Mesenchymal stem cell (in vitro differentiated cells and primary cell): ENCODE results near the gene MAP4K4.

Experiments used
- DNase-seq: peaks from one replicate; pipeline ENCODE4 v3.0.0-alpha.2; 2013
- H2AFZ ChIP-seq: one replicate; pipeline ENCODE4 v1.6.1; 2013; ENCODE audit warnings: low read depth, mild to moderate bottlenecking, control low read depth, inconsistent platforms, low read length, moderate library complexity
- H2AK5ac ChIP-seq: 2 replicates; pipeline ENCODE4 v1.6.1; 2013; ENCODE audit warnings: low read length, moderate library complexity, mild to moderate bottlenecking, inconsistent platforms; ENCODE audit not compliant: severe bottlenecking
- H2BK120ac ChIP-seq: one replicate; pipeline ENCODE4 v1.6.1; 2013; ENCODE audit warnings: low read depth, mild to moderate bottlenecking, inconsistent platforms, low read length, moderate library complexity
- H2BK12ac ChIP-seq, 2 experiments: one replicate each; pipeline ENCODE4 v1.6.1; 2013; ENCODE audit warnings: inconsistent platforms in 2 of 2, low read length in 2 of 2, mild to moderate bottlenecking in 2 of 2, moderate library complexity in 2 of 2, control low read depth in 1 of 2
- H2BK15ac ChIP-seq: one replicate; pipeline ENCODE4 v1.6.1; 2013; ENCODE audit warnings: mild to moderate bottlenecking, low read depth, inconsistent platforms; ENCODE audit not compliant: poor library complexity, severe bottlenecking
- H2BK5ac ChIP-seq: 2 replicates; pipeline ENCODE4 v1.6.1; 2013; ENCODE audit warnings: low read depth, mild to moderate bottlenecking, low read length, control low read depth, inconsistent platforms; ENCODE audit not compliant: poor library complexity, severe bottlenecking
- H3K14ac ChIP-seq, 2 experiments: one replicate each; pipeline ENCODE4 v1.6.1; 2013; ENCODE audit warnings: inconsistent platforms in 2 of 2, low read length in 2 of 2, control low read depth in 1 of 2, mild to moderate bottlenecking in 1 of 2, moderate library complexity in 1 of 2
- H3K18ac ChIP-seq, 2 experiments: one replicate each; pipeline ENCODE4 v1.6.1; 2013; ENCODE audit warnings: inconsistent platforms in 2 of 2, low read length in 2 of 2, control low read depth in 1 of 2, low read depth in 1 of 2, mild to moderate bottlenecking in 1 of 2
- H3K23ac ChIP-seq, 2 experiments: one replicate each; pipeline ENCODE4 v1.6.1; 2013; ENCODE audit warnings: inconsistent platforms in 2 of 2, low read length in 2 of 2, mild to moderate bottlenecking in 2 of 2, moderate library complexity in 2 of 2, control low read depth in 1 of 2
- H3K27ac ChIP-seq: 2 replicates; pipeline ENCODE4 v1.5.1; 2013; ENCODE audit warnings: mild to moderate bottlenecking, moderate library complexity, low read length, control low read depth, inconsistent platforms; ENCODE audit not compliant: poor library complexity, severe bottlenecking
- H3K27me3 ChIP-seq, 2 experiments: 2 replicates each; pipeline versions ENCODE4 v1.6.1 to v1.7.0; 2013; ENCODE audit warnings: low read length in 2 of 2, mild to moderate bottlenecking in 2 of 2, moderate library complexity in 2 of 2, control low read depth in 1 of 2, inconsistent platforms in 1 of 2; ENCODE audit not compliant: control insufficient read depth in 1 of 2, insufficient read depth in 1 of 2
- H3K36me3 ChIP-seq, 2 experiments: 2 replicates each; pipeline versions ENCODE4 v1.6.1 to v1.7.0; 2013; ENCODE audit warnings: low read length in 2 of 2, control low read depth in 1 of 2, inconsistent platforms in 1 of 2, low read depth in 1 of 2, mild to moderate bottlenecking in 1 of 2; ENCODE audit not compliant: insufficient read depth in 2 of 2, control insufficient read depth in 1 of 2
- H3K4ac ChIP-seq, 2 experiments: one replicate each; pipeline ENCODE4 v1.6.1; 2013; ENCODE audit warnings: inconsistent platforms in 2 of 2, low read length in 2 of 2, mild to moderate bottlenecking in 2 of 2, moderate library complexity in 2 of 2, control low read depth in 1 of 2, low read depth in 1 of 2
- H3K4me1 ChIP-seq: 2 replicates; pipeline ENCODE4 v1.6.1; 2013; ENCODE audit warnings: low read depth, low read length, control low read depth; ENCODE audit not compliant: control insufficient read depth, insufficient read depth
- H3K4me2 ChIP-seq: 2 replicates; pipeline ENCODE4 v1.6.1; 2013; ENCODE audit warnings: low read length, mild to moderate bottlenecking, inconsistent platforms; ENCODE audit not compliant: poor library complexity, severe bottlenecking
- H3K4me3 ChIP-seq, 2 experiments: 2 replicates each; pipeline versions ENCODE4 v1.5.1 to v1.7.0; 2013; ENCODE audit warnings: low read length in 2 of 2, mild to moderate bottlenecking in 2 of 2, control low read depth in 1 of 2, low read depth in 1 of 2; ENCODE audit not compliant: insufficient read depth in 1 of 2
- H3K79me1 ChIP-seq: replicated peaks from 2 replicates; pipeline ENCODE4 v1.6.1; 2013; ENCODE audit warnings: mild to moderate bottlenecking, control low read depth, low read length, inconsistent platforms; ENCODE audit not compliant: poor library complexity, severe bottlenecking
- H3K9ac ChIP-seq: 2 replicates; pipeline ENCODE4 v1.7.0; 2013; ENCODE audit warnings: mild to moderate bottlenecking, low read length, moderate library complexity
- H3K9me3 ChIP-seq: 2 replicates; pipeline ENCODE4 v1.7.0; 2013; ENCODE audit warnings: mild to moderate bottlenecking, low read length; ENCODE audit not compliant: control insufficient read depth
- H4K8ac ChIP-seq: one replicate; pipeline ENCODE4 v1.6.1; 2013; ENCODE audit warnings: inconsistent platforms, mild to moderate bottlenecking, low read length, moderate library complexity
- H4K91ac ChIP-seq: one replicate; pipeline ENCODE4 v1.6.1; 2013; ENCODE audit warnings: mild to moderate bottlenecking, low read length, inconsistent platforms
- WGBS: methylation state at CpG from one replicate; pipeline ENCODE4 v1.1.7; 2013; ENCODE audit warnings: mixed read lengths; 5-methylcytosine and 5-hydroxymethylcytosine counted together

Gene MAP4K4

GRCh38 chr2:101882769-101883307, 185.3 kb downstream of the MAP4K4 start:
- Histone ChIP-seq H2BK12ac (no peak overlapping the region), H3K23ac (no peak overlapping the region), H3K9ac (peak overlapping the region; percentile 24), H3K9me3 (no peaks in the 10 kb centered on the region), H3K14ac (no peak overlapping the region), H3K4me3 (no peak overlapping the region), H3K79me1 (peaks cover 20% of the 10 kb centered on the region), H3K4ac (no peak overlapping the region), H3K27me3 (no peaks in the 10 kb centered on the region), H3K27ac (no peak overlapping the region), H3K36me3 (peaks cover 19 to 92% of the 10 kb centered on the region in 2 experiments), H2AK5ac (no peak overlapping the region), H4K91ac (no peak overlapping the region), H2AFZ (no peak overlapping the region), H4K8ac (no peak overlapping the region), H3K4me1 (peaks cover 1% of the 10 kb centered on the region), H3K18ac (peak overlapping the region in 1 of 2 experiments; percentile 28), H3K4me2 (no peak overlapping the region), H2BK5ac (no peak overlapping the region), H2BK120ac (no peak overlapping the region), H2BK15ac (no peak overlapping the region)
- WGBS, result 90% methylated on average over 4 of the region's 4 CpGs
- no peak for DNase-seq

GRCh38 chr2:101883860-101884259, 186.4 kb downstream of the MAP4K4 start:
- H3K4me2 ChIP-seq, result no peak overlapping the region
- peak; percentile 72 for DNase-seq
- H3K23ac ChIP-seq, result no peak overlapping the region
- H2AK5ac ChIP-seq, result no peak overlapping the region
- no peaks in the 10 kb centered on the region for H3K27me3 ChIP-seq
- no peak overlapping the region for H3K14ac ChIP-seq
- peaks cover under 1% of the 10 kb centered on the region for H3K4me1 ChIP-seq
- H2AFZ ChIP-seq, result no peak overlapping the region
- H2BK12ac ChIP-seq, result no peak overlapping the region
- H3K4me3 ChIP-seq, result no peak overlapping the region
- no peak overlapping the region for H2BK15ac ChIP-seq
- 19% methylated on average over 2 of the region's 3 CpGs for WGBS
- H3K36me3 ChIP-seq, result peaks cover 16 to 92% of the 10 kb centered on the region in 2 experiments
- peaks cover 22% of the 10 kb centered on the region for H3K79me1 ChIP-seq
- H3K9ac ChIP-seq, result peak overlapping the region; percentile 62
- no peak overlapping the region for H4K8ac ChIP-seq
- H2BK120ac ChIP-seq, result no peak overlapping the region
- H4K91ac ChIP-seq, result no peak overlapping the region
- H3K4ac ChIP-seq, result no peak overlapping the region
- no peak overlapping the region for H3K18ac ChIP-seq
- no peak overlapping the region for H2BK5ac ChIP-seq
- no peak overlapping the region for H3K27ac ChIP-seq
- no peaks in the 10 kb centered on the region for H3K9me3 ChIP-seq

GRCh38 chr2:101884423-101884822, 186.9 kb downstream of the MAP4K4 start:
- no peak overlapping the region for H3K4me3 ChIP-seq
- H2BK15ac ChIP-seq, result no peak overlapping the region
- H3K23ac ChIP-seq, result no peak overlapping the region
- no peak overlapping the region for H2AK5ac ChIP-seq
- H3K18ac ChIP-seq, result peak overlapping the region in 1 of 2 experiments; percentile 54
- H3K14ac ChIP-seq, result no peak overlapping the region
- H3K4ac ChIP-seq, result no peak overlapping the region
- no peak overlapping the region for H2BK5ac ChIP-seq
- no peak overlapping the region for H2BK120ac ChIP-seq
- H3K36me3 ChIP-seq, result peaks cover 19 to 93% of the 10 kb centered on the region in 2 experiments
- peaks cover 25% of the 10 kb centered on the region for H3K79me1 ChIP-seq
- H3K4me2 ChIP-seq, result no peak overlapping the region
- H4K91ac ChIP-seq, result no peak overlapping the region
- H3K27me3 ChIP-seq, result no peaks in the 10 kb centered on the region
- H2AFZ ChIP-seq, result no peak overlapping the region
- H3K4me1 ChIP-seq, result no peaks in the 10 kb centered on the region
- 97% methylated on average over 2 of the region's 2 CpGs for WGBS
- H3K27ac ChIP-seq, result no peak overlapping the region
- H2BK12ac ChIP-seq, result no peak overlapping the region
- peak overlapping the region; percentile 57 for H3K9ac ChIP-seq
- H4K8ac ChIP-seq, result no peak overlapping the region
- H3K9me3 ChIP-seq, result no peaks in the 10 kb centered on the region
- DNase-seq, result no peak

GRCh38 chr2:101887328-101887727, 189.8 kb downstream of the MAP4K4 start:
- H2AFZ ChIP-seq, result no peak overlapping the region
- H3K27ac ChIP-seq, result no peak overlapping the region
- no peak overlapping the region for H3K23ac ChIP-seq
- no peak for DNase-seq
- no peak overlapping the region for H3K18ac ChIP-seq
- H3K4me2 ChIP-seq, result no peak overlapping the region
- H4K91ac ChIP-seq, result no peak overlapping the region
- H2AK5ac ChIP-seq, result no peak overlapping the region
- no peak overlapping the region for H2BK12ac ChIP-seq
- no peaks in the 10 kb centered on the region for H3K27me3 ChIP-seq
- WGBS, result 100% methylated on average over 2 of the region's 2 CpGs
- H3K79me1 ChIP-seq, result peaks cover 30% of the 10 kb centered on the region
- peak overlapping the region; percentile 44 for H3K9ac ChIP-seq
- H3K4me3 ChIP-seq, result peak overlapping the region in 1 of 2 experiments; percentile 22
- no peaks in the 10 kb centered on the region for H3K9me3 ChIP-seq
- no peak overlapping the region for H3K14ac ChIP-seq
- no peaks in the 10 kb centered on the region for H3K4me1 ChIP-seq
- no peak overlapping the region for H2BK15ac ChIP-seq
- no peak overlapping the region for H3K4ac ChIP-seq
- no peak overlapping the region for H4K8ac ChIP-seq
- peaks cover 34 to 93% of the 10 kb centered on the region in 2 experiments for H3K36me3 ChIP-seq
- H2BK5ac ChIP-seq, result no peak overlapping the region
- no peak overlapping the region for H2BK120ac ChIP-seq
